Measurements from ENCODE around the gene UBAP1L. TPM values are rescaled to one million over a fixed set of nuclear protein-coding genes. Genes with fewer than 3 reads are reported as not detected.
"Not testable (repeated sequence)": the region's sequence is repeated elsewhere in the genome, so short reads cannot be mapped to it uniquely, and the experiment has no call there.

UBAP1L gene
- total and polyA plus RNA-seq, 8 donors = 1.8 to 5.3 (median 3.0) TPM; not detected in 2

DNA sequence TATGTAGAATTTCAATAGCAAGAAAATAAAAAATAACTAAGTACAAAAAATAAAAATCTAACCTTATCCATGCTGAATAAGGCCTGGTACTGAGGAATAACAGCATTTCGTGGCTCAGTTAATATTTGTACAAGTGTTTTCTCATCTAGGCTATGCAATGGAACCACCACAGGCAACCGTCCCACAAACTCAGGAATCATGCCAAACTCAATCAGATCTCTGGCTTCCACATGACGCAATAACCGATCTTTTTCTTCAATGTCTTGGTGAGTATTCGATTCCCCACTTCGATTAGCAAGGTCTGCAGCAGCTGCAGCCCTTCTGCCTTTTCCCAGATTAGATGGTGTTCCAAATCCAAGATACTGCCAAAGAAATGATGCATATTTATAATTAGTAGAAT lies 39.7 kb upstream of the UBAP1L start:
- no peak overlapping the region for H3K27ac ChIP-seq
- H3K4me1 ChIP-seq = no peaks in the 10 kb centered on the region
- DNase-seq = no peak
- H3K9me3 ChIP-seq = no peaks in the 10 kb centered on the region
- intact Hi-C loops (cut with DNase I; ENCODE audit: low total_unique reads) = no loop called here
- no peak for TF ChIP-seq POLR2A (IDR thresholded peaks at IDR 0.05)
- TF ChIP-seq, protein P1, sequence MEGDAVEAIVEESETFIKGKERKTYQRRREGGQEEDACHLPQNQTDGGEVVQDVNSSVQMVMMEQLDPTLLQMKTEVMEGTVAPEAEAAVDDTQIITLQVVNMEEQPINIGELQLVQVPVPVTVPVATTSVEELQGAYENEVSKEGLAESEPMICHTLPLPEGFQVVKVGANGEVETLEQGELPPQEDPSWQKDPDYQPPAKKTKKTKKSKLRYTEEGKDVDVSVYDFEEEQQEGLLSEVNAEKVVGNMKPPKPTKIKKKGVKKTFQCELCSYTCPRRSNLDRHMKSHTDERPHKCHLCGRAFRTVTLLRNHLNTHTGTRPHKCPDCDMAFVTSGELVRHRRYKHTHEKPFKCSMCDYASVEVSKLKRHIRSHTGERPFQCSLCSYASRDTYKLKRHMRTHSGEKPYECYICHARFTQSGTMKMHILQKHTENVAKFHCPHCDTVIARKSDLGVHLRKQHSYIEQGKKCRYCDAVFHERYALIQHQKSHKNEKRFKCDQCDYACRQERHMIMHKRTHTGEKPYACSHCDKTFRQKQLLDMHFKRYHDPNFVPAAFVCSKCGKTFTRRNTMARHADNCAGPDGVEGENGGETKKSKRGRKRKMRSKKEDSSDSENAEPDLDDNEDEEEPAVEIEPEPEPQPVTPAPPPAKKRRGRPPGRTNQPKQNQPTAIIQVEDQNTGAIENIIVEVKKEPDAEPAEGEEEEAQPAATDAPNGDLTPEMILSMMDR (IDR thresholded peaks at IDR 0.05) = no peak
- TF ChIP-seq POLR2AphosphoS5 (IDR thresholded peaks at IDR 0.05) = no peak
- no peak for TF ChIP-seq EP300 (IDR thresholded peaks at IDR 0.05)
- H3K4me3 ChIP-seq = no peak overlapping the region
- peaks cover 60 to 100% (median 94%) of the 10 kb centered on the region in 4 donors for H3K36me3 ChIP-seq
- H3K27me3 ChIP-seq = no peaks in the 10 kb centered on the region
- 75 to 86% (median 81%) methylated on average over 6 of the region's 6 CpGs for WGBS, 5 donors

GRCh38 chr15:65147902-65148301 lies 32.9 kb upstream of the UBAP1L start:
- TF ChIP-seq POLR2A (IDR thresholded peaks at IDR 0.05) (no peak), EP300 (IDR thresholded peaks at IDR 0.05) (no peak), POLR2AphosphoS5 (IDR thresholded peaks at IDR 0.05) (no peak)
- TF ChIP-seq, protein P1 (IDR thresholded peaks at IDR 0.05) = no peak
- WGBS, 5 donors = 61 to 72% (median 69%) methylated on average over 3 of the region's 3 CpGs
- no peaks in the 10 kb centered on the region for H3K27me3 ChIP-seq
- no peak overlapping the region for H3K27ac ChIP-seq
- H3K4me3 ChIP-seq = no peak overlapping the region
- no peaks in the 10 kb centered on the region for H3K4me1 ChIP-seq
- no peaks in the 10 kb centered on the region for H3K9me3 ChIP-seq
- DNase-seq = no peak
- H3K36me3 ChIP-seq = peaks cover 43 to 65% (median 61%) of the 10 kb centered on the region in 4 donors
- intact Hi-C loops (cut with DNase I; ENCODE audit: low total_unique reads) = no loop called here

DNA sequence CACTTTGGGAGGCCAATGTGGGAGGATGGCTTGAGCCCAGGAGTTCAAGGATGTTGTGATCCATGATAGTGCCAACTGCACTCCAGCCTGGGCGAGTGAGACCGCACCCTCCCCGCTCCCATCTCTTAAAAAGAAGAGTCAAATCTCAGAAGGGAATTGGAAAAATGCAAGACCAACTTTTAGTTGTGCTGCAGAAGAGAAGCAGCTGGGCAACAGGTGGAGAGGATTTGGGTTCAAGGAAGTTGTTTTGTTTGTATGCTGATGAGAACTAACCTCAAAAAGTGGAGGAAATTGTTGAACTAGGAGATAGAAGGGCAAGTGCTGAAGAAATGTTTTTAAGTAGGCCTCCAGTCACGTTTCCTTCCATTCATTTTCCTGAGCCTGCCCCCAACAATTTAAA lies 31.4 kb upstream of the UBAP1L start:
- Histone ChIP-seq H3K27me3 (no peaks in the 10 kb centered on the region), H3K27ac (no peak overlapping the region), H3K4me3 (no peak overlapping the region), H3K4me1 (no peaks in the 10 kb centered on the region), H3K9me3 (no peaks in the 10 kb centered on the region), H3K36me3 (peaks cover 30 to 50% (median 47%) of the 10 kb centered on the region in 4 donors)
- DNase-seq = no peak
- intact Hi-C loops (cut with DNase I; ENCODE audit: low total_unique reads) = no loop called here
- 80 to 91% (median 83%) methylated on average over 4 of the region's 4 CpGs for WGBS, 5 donors
- TF ChIP-seq POLR2A (IDR thresholded peaks at IDR 0.05) (no peak), POLR2AphosphoS5 (IDR thresholded peaks at IDR 0.05) (no peak), EP300 (IDR thresholded peaks at IDR 0.05) (no peak)
- TF ChIP-seq, protein P1 (IDR thresholded peaks at IDR 0.05) = no peak

- WGBS, 5 donors = 91 to 95% (median 93%) methylated on average over 6 of the region's 6 CpGs
- not testable (repeated sequence) for H3K9me3 ChIP-seq
Measured at GRCh38 chr15:65138631-65139030, 23.6 kb upstream of the UBAP1L start.

GRCh38 chr15:65137893-65138292 lies 22.9 kb upstream of the UBAP1L start:
- H3K4me1 ChIP-seq = peaks cover 0 to 12% (median 9%) of the 10 kb centered on the region in 4 donors
- H3K27ac ChIP-seq; H3K4me3 ChIP-seq; H3K36me3 ChIP-seq; H3K27me3 ChIP-seq; intact Hi-C loops (cut with DNase I; ENCODE audit: low total_unique reads); DNase-seq; H3K9me3 ChIP-seq: not testable (repeated sequence)
- WGBS, 5 donors = 95 to 99% (median 98%) methylated on average over 4 of the region's 4 CpGs

More at GRCh38 chr15:65138631-65139030, 23.6 kb upstream of the UBAP1L start:
- H3K27ac ChIP-seq; H3K4me3 ChIP-seq; H3K36me3 ChIP-seq; H3K27me3 ChIP-seq; DNase-seq; intact Hi-C loops (cut with DNase I; ENCODE audit: low total_unique reads): not testable (repeated sequence)
- peaks cover 0 to 11% (median 8%) of the 10 kb centered on the region in 4 donors for H3K4me1 ChIP-seq

GRCh38 chr15:65137089-65137488 lies 22.1 kb upstream of the UBAP1L start:
- not testable (repeated sequence) for H3K27me3 ChIP-seq

More at GRCh38 chr15:65137089-65137488, 22.1 kb upstream of the UBAP1L start:
- DNase-seq; H3K36me3 ChIP-seq; H3K27ac ChIP-seq; intact Hi-C loops (cut with DNase I; ENCODE audit: low total_unique reads); H3K4me3 ChIP-seq; H3K9me3 ChIP-seq: not testable (repeated sequence)
- 89 to 96% (median 96%) methylated on average over 5 to 7 of the region's 7 CpGs for WGBS, 5 donors
- peaks cover 6 to 20% (median 16%) of the 10 kb centered on the region in 4 donors for H3K4me1 ChIP-seq
